Astrocyte (in vitro differentiated cells and primary cell): ENCODE measurements around the gene TEKT2. TPM values are rescaled to one million over a fixed set of nuclear protein-coding genes. Genes with fewer than 3 reads are reported as not detected.

Experiments used
- DNase-seq: peaks from one replicate; pipeline ENCODE4 v3.0.0-alpha.2; 2010; ENCODE audit warnings: low read depth
- FAIRE-seq: peaks from 2 replicates; lab custom pipeline; 2011; peaks lifted over from hg19 to GRCh38; lab: Jason Lieb, UNC
- H2AFZ ChIP-seq: 2 replicates; pipeline ENCODE4 v1.6.0; 2012; ENCODE audit warnings: low read depth, low read length, inconsistent platforms
- H3K27ac ChIP-seq: 2 replicates; pipeline ENCODE4 v1.5.1; 2011; ENCODE audit warnings: low read depth, low read length, inconsistent platforms
- H3K27me3 ChIP-seq: 2 replicates; pipeline ENCODE4 v1.6.0; 2011; ENCODE audit warnings: low read length, inconsistent platforms; ENCODE audit not compliant: insufficient read depth
- H3K36me3 ChIP-seq: 2 replicates; pipeline ENCODE4 v1.5.1; 2011; ENCODE audit warnings: low read length, inconsistent platforms; ENCODE audit not compliant: insufficient read depth
- H3K4me1 ChIP-seq: 2 replicates; pipeline ENCODE4 v1.5.1; 2011; ENCODE audit warnings: low read length, inconsistent platforms; ENCODE audit not compliant: insufficient read depth
- H3K4me2 ChIP-seq: 2 replicates; pipeline ENCODE4 v1.6.0; 2012; ENCODE audit warnings: low read length, inconsistent platforms
- H3K4me3 ChIP-seq: 2 replicates; pipeline ENCODE4 v1.5.1; 2011; ENCODE audit warnings: low read depth, mild to moderate bottlenecking, low read length, inconsistent platforms; ENCODE audit not compliant: insufficient read depth
- H3K79me2 ChIP-seq: 2 replicates; pipeline ENCODE4 v1.6.0; 2012; ENCODE audit warnings: mild to moderate bottlenecking, low read length, inconsistent platforms; ENCODE audit not compliant: insufficient read depth
- H3K9ac ChIP-seq: 2 replicates; pipeline ENCODE4 v1.6.0; 2012; ENCODE audit warnings: mild to moderate bottlenecking, low read length, inconsistent platforms
- H3K9me3 ChIP-seq: 2 replicates; pipeline ENCODE4 v1.5.1; 2012; ENCODE audit warnings: low read depth, mild to moderate bottlenecking, low read length, inconsistent platforms; ENCODE audit not compliant: insufficient read depth
- H4K20me1 ChIP-seq: 2 replicates; pipeline ENCODE4 v1.6.0; 2012; ENCODE audit warnings: low read length, inconsistent platforms; ENCODE audit not compliant: insufficient read depth
- H3K27ac Mint-ChIP-seq: one replicate; pipeline ENCODE4 v1.8.0; 2021; ENCODE audit warnings: mild to moderate bottlenecking, mixed read lengths; ENCODE audit not compliant: unreplicated experiment
- H3K27me3 Mint-ChIP-seq: one replicate; pipeline ENCODE4 v1.8.0; 2021; ENCODE audit warnings: low read depth, mixed read lengths; ENCODE audit not compliant: unreplicated experiment
- H3K36me3 Mint-ChIP-seq: one replicate; pipeline ENCODE4 v1.8.0; 2021; ENCODE audit warnings: low read depth, mixed read lengths; ENCODE audit not compliant: unreplicated experiment
- H3K4me1 Mint-ChIP-seq: one replicate; pipeline ENCODE4 v1.8.0; 2021; ENCODE audit warnings: low read depth, mixed read lengths; ENCODE audit not compliant: unreplicated experiment
- H3K4me3 Mint-ChIP-seq: one replicate; pipeline ENCODE4 v1.8.0; 2021; ENCODE audit warnings: mild to moderate bottlenecking, moderate library complexity, mixed read lengths; ENCODE audit not compliant: unreplicated experiment
- H3K9me3 Mint-ChIP-seq: one replicate; pipeline ENCODE4 v1.8.0; 2021; ENCODE audit warnings: mild to moderate bottlenecking, mixed read lengths; ENCODE audit not compliant: unreplicated experiment
- CTCF ChIP-seq: IDR thresholded peaks from 2 replicates; pipeline ENCODE4 v1.5.1; 2011; ENCODE audit warnings: low read depth, mild to moderate bottlenecking, inconsistent platforms, low read length, moderate library complexity; ENCODE audit not compliant: insufficient read depth
- EZH2 ChIP-seq: IDR thresholded peaks from 2 replicates; pipeline ENCODE4 v1.6.1; 2012; ENCODE audit warnings: mild to moderate bottlenecking, low read length, inconsistent platforms; ENCODE audit not compliant: insufficient read depth
- total RNA-seq: library from RNA; stranded (reverse); gene quantifications from 2 replicates; pipeline ENCODE4 v1.2.1, GENCODE V29; 2021

The TEKT2 gene
- total RNA-seq, 1 donor from 2014 or later, result 0.39 TPM

GRCh38 chr1:36118447-36119204 is 34.7 kb downstream of the TEKT2 start:
- H3K9ac ChIP-seq, result no peak overlapping the region
- Mint-ChIP-seq H3K27ac (no peak overlapping the region), H3K4me1 (peaks cover 33% of the 10 kb centered on the region), H3K36me3 (no peaks in the 10 kb centered on the region), H3K4me3 (no peak overlapping the region), H3K27me3 (peaks cover 19% of the 10 kb centered on the region), H3K9me3 (no peaks in the 10 kb centered on the region)
- no peak overlapping the region for H2AFZ ChIP-seq
- FAIRE-seq, result no peak
- no peak overlapping the region for H3K27ac ChIP-seq
- H3K79me2 ChIP-seq, result no peaks in the 10 kb centered on the region
- no peak for TF ChIP-seq CTCF
- no peak for TF ChIP-seq EZH2
- H3K9me3 ChIP-seq, result no peaks in the 10 kb centered on the region
- H4K20me1 ChIP-seq, result no peaks in the 10 kb centered on the region
- H3K27me3 ChIP-seq, result peaks cover 3% of the 10 kb centered on the region
- peaks cover 30% of the 10 kb centered on the region for H3K4me1 ChIP-seq
- DNase-seq, result no peak
- no peaks in the 10 kb centered on the region for H3K36me3 ChIP-seq
- H3K4me3 ChIP-seq, result no peak overlapping the region
- no peak overlapping the region for H3K4me2 ChIP-seq

GRCh38 chr1:36119456-36119855 is 35.6 kb downstream of the TEKT2 start:
- Histone ChIP-seq H3K9ac (no peak overlapping the region), H3K4me1 (peaks cover 27% of the 10 kb centered on the region), H4K20me1 (no peaks in the 10 kb centered on the region), H3K4me2 (peak overlapping the region; percentile 28), H3K4me3 (no peak overlapping the region), H3K36me3 (no peaks in the 10 kb centered on the region), H3K27me3 (peaks cover 8% of the 10 kb centered on the region), H2AFZ (no peak overlapping the region), H3K9me3 (no peaks in the 10 kb centered on the region), H3K27ac (no peak overlapping the region), H3K79me2 (no peaks in the 10 kb centered on the region)
- DNase-seq (no peak), FAIRE-seq (no peak)
- no peak overlapping the region for H3K27ac Mint-ChIP-seq
- no peak overlapping the region for H3K4me3 Mint-ChIP-seq
- H3K4me1 Mint-ChIP-seq, result peaks cover 37% of the 10 kb centered on the region
- H3K9me3 Mint-ChIP-seq, result no peaks in the 10 kb centered on the region
- H3K36me3 Mint-ChIP-seq, result no peaks in the 10 kb centered on the region
- TF ChIP-seq CTCF (no peak), EZH2 (no peak)
- H3K27me3 Mint-ChIP-seq, result peaks cover 23% of the 10 kb centered on the region
